PC-9 (cell line): Measurements from ENCODE around the gene CACNA1H.

Experiments
- EZH2 ChIP-seq: fragments of 200-600 bp; sonication (generic); IDR thresholded peaks from 2 replicates; pipeline ENCODE4 v1.8.0; 2017; ENCODE audit warnings: antibody characterized with exemption, low read depth
- TF ChIP-seq, protein P1 (sequence below): fragments of 200-600 bp; sonication (generic); conservative IDR thresholded peaks from 2 replicates; pipeline ENCODE4 v1.6.1; 2017; ENCODE audit warnings: mixed run types, antibody characterized with exemption, mild to moderate bottlenecking, moderate library complexity

DNA sequence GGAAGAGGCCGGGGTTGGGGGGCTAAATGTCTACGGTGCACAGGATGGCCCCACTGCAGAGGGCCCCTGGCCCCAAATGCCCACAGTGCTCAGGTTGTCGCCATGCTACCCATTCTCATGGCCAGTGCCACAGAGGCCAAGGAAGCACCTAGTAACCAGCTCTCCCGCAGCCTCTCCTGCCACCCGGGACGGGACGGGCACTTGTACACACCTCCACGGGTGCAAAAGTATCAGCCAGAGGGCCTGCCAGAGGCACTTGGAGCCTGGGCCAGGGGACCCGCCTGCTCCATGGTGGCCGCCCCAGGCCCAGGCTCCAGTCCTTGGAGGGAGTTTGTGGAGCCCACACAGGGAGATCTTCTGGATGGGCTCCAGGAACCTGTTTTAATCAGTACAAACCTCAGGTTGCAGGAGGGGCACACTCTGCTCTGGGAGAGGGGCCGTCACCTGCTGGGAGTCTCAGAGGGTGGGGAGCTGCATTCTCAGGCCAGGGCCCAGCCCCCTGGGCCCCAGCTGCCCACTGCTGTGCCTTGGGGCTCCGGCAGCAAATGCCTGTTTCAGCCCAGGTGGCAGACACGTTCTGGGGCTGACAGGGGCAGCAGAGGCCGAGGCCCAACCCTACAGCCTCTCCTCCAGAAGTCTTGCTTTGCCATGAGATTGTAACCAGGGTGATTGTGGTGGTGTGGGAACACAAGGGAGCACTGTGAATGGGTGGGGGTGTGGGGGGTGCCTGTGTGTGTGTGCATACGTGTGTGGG, 110.9 kb downstream of the CACNA1H start:
- TF ChIP-seq, protein P1, sequence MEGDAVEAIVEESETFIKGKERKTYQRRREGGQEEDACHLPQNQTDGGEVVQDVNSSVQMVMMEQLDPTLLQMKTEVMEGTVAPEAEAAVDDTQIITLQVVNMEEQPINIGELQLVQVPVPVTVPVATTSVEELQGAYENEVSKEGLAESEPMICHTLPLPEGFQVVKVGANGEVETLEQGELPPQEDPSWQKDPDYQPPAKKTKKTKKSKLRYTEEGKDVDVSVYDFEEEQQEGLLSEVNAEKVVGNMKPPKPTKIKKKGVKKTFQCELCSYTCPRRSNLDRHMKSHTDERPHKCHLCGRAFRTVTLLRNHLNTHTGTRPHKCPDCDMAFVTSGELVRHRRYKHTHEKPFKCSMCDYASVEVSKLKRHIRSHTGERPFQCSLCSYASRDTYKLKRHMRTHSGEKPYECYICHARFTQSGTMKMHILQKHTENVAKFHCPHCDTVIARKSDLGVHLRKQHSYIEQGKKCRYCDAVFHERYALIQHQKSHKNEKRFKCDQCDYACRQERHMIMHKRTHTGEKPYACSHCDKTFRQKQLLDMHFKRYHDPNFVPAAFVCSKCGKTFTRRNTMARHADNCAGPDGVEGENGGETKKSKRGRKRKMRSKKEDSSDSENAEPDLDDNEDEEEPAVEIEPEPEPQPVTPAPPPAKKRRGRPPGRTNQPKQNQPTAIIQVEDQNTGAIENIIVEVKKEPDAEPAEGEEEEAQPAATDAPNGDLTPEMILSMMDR = no peak
- TF ChIP-seq EZH2 = no peak
